DOHH2 (cell line): Measurements from ENCODE around the gene ZSWIM6.

Experiments used
- H3F3A ChIP-seq: fragments of 200-600 bp; sonication (generic), shearing (Covaris generic); 2 replicates; pipeline ENCODE4 v1.6.0; 2016; ENCODE audit warnings: antibody characterized with exemption, mild to moderate bottlenecking; ENCODE audit not compliant: control insufficient read depth, insufficient read depth
- H3K27ac ChIP-seq: fragments of 200-600 bp; sonication (generic); 2 replicates; pipeline ENCODE4 v1.5.1; 2014; ENCODE audit warnings: low read depth, mild to moderate bottlenecking, low read length, moderate library complexity
- H3K27me3 ChIP-seq: fragments of 200-600 bp; sonication (generic); 2 replicates; pipeline ENCODE4 v1.6.1; 2014; ENCODE audit warnings: mild to moderate bottlenecking, low read length, mixed read lengths; ENCODE audit not compliant: control insufficient read depth
- H3K36me3 ChIP-seq: fragments of 200-600 bp; sonication (generic); 2 replicates; pipeline ENCODE4 v1.6.1; 2014; ENCODE audit warnings: mild to moderate bottlenecking, low read length, moderate library complexity, mixed read lengths; ENCODE audit not compliant: control insufficient read depth
- H3K4me1 ChIP-seq: fragments of 200-600 bp; sonication (generic); 2 replicates; pipeline ENCODE4 v1.6.1; 2014; ENCODE audit warnings: mild to moderate bottlenecking, low read length, mixed read lengths; ENCODE audit not compliant: control insufficient read depth
- H3K4me2 ChIP-seq: fragments of 200-600 bp; sonication (generic); 2 replicates; pipeline ENCODE4 v1.6.0; 2014; ENCODE audit warnings: mild to moderate bottlenecking, low read length, moderate library complexity
- H3K4me3 ChIP-seq: fragments of 200-600 bp; sonication (generic); 2 replicates; pipeline ENCODE4 v1.5.1; 2014; ENCODE audit warnings: mild to moderate bottlenecking, low read length, mixed read lengths
- H3K79me2 ChIP-seq: fragments of 200-600 bp; sonication (generic); 2 replicates; pipeline ENCODE4 v1.6.1; 2014; ENCODE audit warnings: mild to moderate bottlenecking, low read length, mixed read lengths; ENCODE audit not compliant: control insufficient read depth
- H3K9me2 ChIP-seq: fragments of 200-600 bp; sonication (generic); replicated peaks from 2 replicates; pipeline ENCODE4 v1.6.1; 2014; ENCODE audit warnings: mild to moderate bottlenecking, low read length, mixed read lengths; ENCODE audit not compliant: control insufficient read depth
- H3K9me3 ChIP-seq: fragments of 200-600 bp; sonication (generic); 2 replicates; pipeline ENCODE4 v1.6.1; 2014; ENCODE audit warnings: antibody characterized with exemption, low read length, mixed read lengths; ENCODE audit not compliant: control insufficient read depth, insufficient read depth
- H4K20me1 ChIP-seq: fragments of 200-600 bp; sonication (generic); 2 replicates; pipeline ENCODE4 v1.6.0; 2014; ENCODE audit warnings: low read depth, mild to moderate bottlenecking, antibody characterized with exemption, low read length, moderate library complexity; ENCODE audit not compliant: control insufficient read depth, insufficient read depth
- CTCF ChIP-seq: fragments of 200-600 bp; sonication (generic); IDR thresholded peaks from one replicate; pipeline ENCODE4 v1.5.1; 2014; ENCODE audit warnings: antibody characterized with exemption, mild to moderate bottlenecking, low read depth, low read length; ENCODE audit not compliant: poor library complexity, severe bottlenecking
- EZH2phosphoT487 ChIP-seq: fragments of 200-600 bp; sonication (generic); IDR thresholded peaks from 2 replicates; pipeline ENCODE4 v1.6.1; 2017; ENCODE audit warnings: borderline replicate concordance, mild to moderate bottlenecking, antibody characterized with exemption, low read length, moderate library complexity, mixed read lengths

ZSWIM6 gene

DNA sequence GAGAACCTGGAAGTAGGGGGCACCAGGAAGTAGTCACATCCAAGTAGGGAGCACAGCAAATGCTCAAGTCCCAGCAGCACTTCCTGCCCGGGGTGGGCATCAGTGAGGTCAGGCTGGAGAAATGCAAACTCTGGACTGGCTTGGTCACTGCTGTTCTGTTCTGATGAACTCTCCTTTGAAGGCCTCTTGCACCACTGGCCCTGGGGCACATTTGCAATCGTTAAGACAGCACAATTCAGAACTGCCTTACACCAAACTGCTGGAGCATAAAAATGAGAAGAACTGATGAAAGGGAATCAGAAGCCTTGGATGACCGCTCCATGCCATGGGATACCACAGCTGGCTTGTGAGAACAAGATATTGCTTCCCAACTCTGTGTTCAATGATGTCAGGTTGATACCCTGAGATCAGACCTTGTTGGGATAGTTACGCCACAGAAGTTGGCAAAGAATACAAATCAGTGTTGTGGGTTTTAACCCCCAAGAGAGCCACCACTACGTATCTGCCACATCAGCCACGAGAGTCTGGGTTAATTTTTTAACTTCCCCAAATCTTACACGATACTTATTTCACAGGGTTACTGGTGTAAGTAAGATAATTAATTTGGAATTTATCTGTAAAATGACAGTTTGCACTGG is 42.3 kb upstream of the ZSWIM6 start:
- H4K20me1 ChIP-seq = no peaks in the 10 kb centered on the region
- H3K27ac ChIP-seq = no peak overlapping the region
- no peaks in the 10 kb centered on the region for H3K9me3 ChIP-seq
- no peaks in the 10 kb centered on the region for H3K9me2 ChIP-seq
- H3K79me2 ChIP-seq = no peaks in the 10 kb centered on the region
- TF ChIP-seq CTCF (no peak), EZH2phosphoT487 (no peak)
- no peaks in the 10 kb centered on the region for H3K4me1 ChIP-seq
- H3K4me2 ChIP-seq = no peak overlapping the region
- H3K27me3 ChIP-seq = no peaks in the 10 kb centered on the region
- no peaks in the 10 kb centered on the region for H3F3A ChIP-seq
- H3K4me3 ChIP-seq = no peak overlapping the region
- no peaks in the 10 kb centered on the region for H3K36me3 ChIP-seq

DNA sequence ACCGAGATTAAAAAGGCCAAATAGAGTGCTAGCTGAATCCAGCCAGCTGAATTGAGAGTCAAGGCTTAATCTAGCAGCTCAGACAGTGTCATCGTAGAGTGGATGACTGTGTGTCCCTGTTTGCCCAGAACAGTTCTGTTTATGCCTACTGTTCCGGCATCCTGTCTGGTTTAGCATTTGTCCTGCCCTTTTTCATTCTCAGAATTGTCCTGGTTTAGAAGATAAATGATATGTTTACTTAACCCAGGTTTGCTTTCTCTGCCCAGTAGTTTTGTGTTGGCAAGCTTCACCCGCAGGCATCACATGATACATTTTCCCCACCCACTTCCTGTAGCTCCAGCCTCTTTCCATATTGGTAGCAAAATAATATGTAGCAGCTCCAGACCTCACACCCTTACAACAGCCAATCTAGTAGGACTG is 41.3 kb upstream of the ZSWIM6 start:
- no peak overlapping the region for H3K4me2 ChIP-seq
- H3K27me3 ChIP-seq = no peaks in the 10 kb centered on the region
- no peak overlapping the region for H3K4me3 ChIP-seq
- no peak for TF ChIP-seq CTCF
- no peak for TF ChIP-seq EZH2phosphoT487
- no peaks in the 10 kb centered on the region for H4K20me1 ChIP-seq
- no peaks in the 10 kb centered on the region for H3K79me2 ChIP-seq
- H3K36me3 ChIP-seq = no peaks in the 10 kb centered on the region
- H3K9me2 ChIP-seq = no peaks in the 10 kb centered on the region
- H3K9me3 ChIP-seq = no peaks in the 10 kb centered on the region
- no peak overlapping the region for H3K27ac ChIP-seq
- H3K4me1 ChIP-seq = no peaks in the 10 kb centered on the region
- H3F3A ChIP-seq = no peaks in the 10 kb centered on the region

DNA sequence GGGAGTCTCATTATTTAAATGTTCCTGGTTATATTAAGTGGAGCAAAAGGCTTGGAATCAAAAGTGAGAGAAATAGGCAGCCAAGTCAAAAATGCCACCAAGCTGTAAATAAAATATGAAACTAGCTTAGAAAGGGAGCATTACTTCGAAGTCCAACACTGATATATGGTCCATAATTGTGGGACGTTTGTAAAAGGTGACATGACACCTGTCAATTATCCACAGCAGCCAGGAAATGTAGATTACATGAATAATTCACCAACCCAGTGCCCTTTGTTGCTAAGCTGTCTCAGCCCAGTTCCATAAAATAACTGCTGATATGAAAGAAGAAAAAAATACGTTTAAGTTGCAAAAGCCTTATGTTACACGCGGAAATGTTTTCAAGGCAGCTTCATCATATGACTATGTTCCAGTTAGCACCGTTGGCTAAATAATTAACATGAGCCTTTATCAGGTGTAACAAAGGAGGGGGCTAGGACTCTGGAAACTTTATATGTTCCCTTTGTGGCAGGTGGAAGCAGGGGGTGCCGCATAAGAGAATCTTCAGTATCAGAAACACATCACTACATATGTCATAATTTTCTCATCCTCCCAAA is 39.9 kb upstream of the ZSWIM6 start:
- H3K4me1 ChIP-seq = no peaks in the 10 kb centered on the region
- no peak for TF ChIP-seq EZH2phosphoT487
- H3F3A ChIP-seq = no peaks in the 10 kb centered on the region

DNA sequence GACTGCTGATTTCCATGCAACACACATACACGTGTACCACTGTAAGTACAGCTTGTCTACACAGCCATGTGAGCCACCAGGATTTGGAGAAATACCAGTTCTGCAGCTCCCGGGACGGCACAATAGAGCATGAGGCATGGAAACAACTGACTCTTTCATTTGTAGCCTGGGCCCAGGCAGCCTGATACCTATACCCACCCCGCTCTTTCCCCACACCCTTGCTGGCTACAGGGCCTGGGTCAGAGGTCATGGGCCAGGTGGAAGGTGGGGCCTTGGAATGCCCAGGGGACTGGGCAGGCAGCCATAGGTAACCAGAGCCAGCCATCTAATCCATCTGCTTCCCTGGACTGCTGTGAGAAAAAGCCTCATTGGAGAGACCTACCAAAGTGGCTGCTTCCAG is 39.0 kb upstream of the ZSWIM6 start:
- no peaks in the 10 kb centered on the region for H3K9me2 ChIP-seq

More for the DNA sequence above, 39.9 kb upstream of the ZSWIM6 start:
- Histone ChIP-seq H3K4me3 (no peak overlapping the region), H3K9me3 (no peaks in the 10 kb centered on the region), H3K36me3 (no peaks in the 10 kb centered on the region), H4K20me1 (no peaks in the 10 kb centered on the region), H3K9me2 (no peaks in the 10 kb centered on the region), H3K4me2 (no peak overlapping the region), H3K27ac (no peak overlapping the region), H3K27me3 (no peaks in the 10 kb centered on the region), H3K79me2 (no peaks in the 10 kb centered on the region)

More for the DNA sequence above, 39.0 kb upstream of the ZSWIM6 start:
- no peaks in the 10 kb centered on the region for H3K36me3 ChIP-seq
- no peak overlapping the region for H3K27ac ChIP-seq
- H3K4me3 ChIP-seq = no peak overlapping the region
- no peaks in the 10 kb centered on the region for H3K4me1 ChIP-seq
- no peaks in the 10 kb centered on the region for H4K20me1 ChIP-seq
- TF ChIP-seq EZH2phosphoT487 = no peak
- no peak for TF ChIP-seq CTCF
- no peaks in the 10 kb centered on the region for H3K9me3 ChIP-seq
- no peaks in the 10 kb centered on the region for H3F3A ChIP-seq
- no peaks in the 10 kb centered on the region for H3K79me2 ChIP-seq
- no peak overlapping the region for H3K4me2 ChIP-seq
- H3K27me3 ChIP-seq = no peaks in the 10 kb centered on the region
